Astrocyte of the hippocampus (primary cell): ENCODE results near the gene KRT6A.

Experiments
- DNase-seq: peaks from one replicate; pipeline ENCODE4 v3.0.0; 2011; ENCODE audit warnings: low read depth, low spot score

The KRT6A gene

GRCh38 chr12:52493172-52493571 lies at the start of gene KRT6A:
TSS of gene KRT6A (minus strand) at chr12:52493257. CDS start at chr12:52493188, 69 bp downstream.
- DNase-seq: no peak

GRCh38 chr12:52542157-52542556 lies 49.1 kb upstream of the KRT6A start:
- DNase-seq: no peak

- no peak for DNase-seq
Measured at GRCh38 chr12:52541709-52542108, 48.7 kb upstream of the KRT6A start.

GRCh38 chr12:52540531-52540930 lies 47.5 kb upstream of the KRT6A start:
- DNase-seq: no peak

- no peak for DNase-seq
Measured at GRCh38 chr12:52539821-52540173, 46.7 kb upstream of the KRT6A start.

GRCh38 chr12:52539083-52539820 lies 46.2 kb upstream of the KRT6A start:
- DNase-seq: peak; percentile 68

GRCh38 chr12:52537101-52537500 lies 44.0 kb upstream of the KRT6A start:
- no peak for DNase-seq

GRCh38 chr12:52535574-52535973 lies 42.5 kb upstream of the KRT6A start:
- no peak for DNase-seq

GRCh38 chr12:52534482-52534881 lies 41.4 kb upstream of the KRT6A start:
- DNase-seq: no peak

- DNase-seq: no peak
Measured at GRCh38 chr12:52533686-52534470, 40.8 kb upstream of the KRT6A start.

GRCh38 chr12:52532636-52533035 lies 39.6 kb upstream of the KRT6A start:
- DNase-seq: no peak

- DNase-seq: no peak
Measured at GRCh38 chr12:52531566-52532300, 38.7 kb upstream of the KRT6A start.

- DNase-seq: no peak
Measured at GRCh38 chr12:52530905-52531304, 37.8 kb upstream of the KRT6A start.

GRCh38 chr12:52530366-52530765 lies 37.3 kb upstream of the KRT6A start:
- no peak for DNase-seq

- DNase-seq: no peak
Measured at GRCh38 chr12:52529846-52530245, 36.8 kb upstream of the KRT6A start.

GRCh38 chr12:52529417-52529816 lies 36.4 kb upstream of the KRT6A start:
- no peak for DNase-seq

GRCh38 chr12:52528641-52529143 lies 35.6 kb upstream of the KRT6A start:
- no peak for DNase-seq

GRCh38 chr12:52527121-52527800 lies 34.2 kb upstream of the KRT6A start:
- no peak for DNase-seq

GRCh38 chr12:52526511-52526951 lies 33.5 kb upstream of the KRT6A start:
- DNase-seq: no peak

GRCh38 chr12:52525661-52526499 lies 32.8 kb upstream of the KRT6A start:
- DNase-seq: no peak
